Activated CD8-positive, alpha-beta T cell treated with anti-CD3 and anti-CD28 coated beads for 36 hours (primary cell): ENCODE data around the gene TGFBR2. TPM values are rescaled to one million over a fixed set of nuclear protein-coding genes. Genes with fewer than 3 reads are reported as not detected.
A peak's percentile ranks its signal among the peaks of the same experiment; 100 is the strongest.

Source experiments
- ATAC-seq: fragments of 200-7000 bp; cut with Tn5 transposase; one replicate; pipeline ENCODE4 v1.10.0; 2021; ENCODE audit warnings: mild to moderate bottlenecking, moderate library complexity
- CTCF ChIA-PET: fragments of 350-600 bp; sonication (Branson Sonifier 250); formaldehyde crosslinking; loops from one replicate; lab custom pipeline; 2021; ENCODE audit warnings: antibody characterized with exemption; lab: Charles Lee
- POLR2A ChIA-PET: fragments of 350-600 bp; sonication (Branson Sonifier 250); formaldehyde crosslinking; loops from one replicate; lab custom pipeline; 2021; ENCODE audit warnings: antibody characterized with exemption; lab: Charles Lee
- DNase-seq: peaks from one replicate; pipeline ENCODE4 v3.0.0-alpha.2; 2020
- H3K27ac Mint-ChIP-seq: one replicate; pipeline ENCODE4 v1.8.0; 2021; ENCODE audit warnings: mild to moderate bottlenecking, mixed read lengths
- H3K27me3 Mint-ChIP-seq: one replicate; pipeline ENCODE4 v1.8.0; 2021; ENCODE audit warnings: mixed read lengths
- H3K36me3 Mint-ChIP-seq: one replicate; pipeline ENCODE4 v1.8.0; 2021; ENCODE audit warnings: low read depth, mixed read lengths
- H3K4me1 Mint-ChIP-seq: one replicate; pipeline ENCODE4 v1.8.0; 2021; ENCODE audit warnings: low read depth, mixed read lengths
- H3K4me3 Mint-ChIP-seq: one replicate; pipeline ENCODE4 v1.8.0; 2021; ENCODE audit warnings: mild to moderate bottlenecking, moderate library complexity, mixed read lengths
- H3K9me3 Mint-ChIP-seq: one replicate; pipeline ENCODE4 v1.8.0; 2021; ENCODE audit warnings: mixed read lengths
- CTCF ChIP-seq: fragments of 200-600 bp; IDR thresholded peaks from one replicate; pipeline ENCODE4 v1.8.0; 2022; ENCODE audit warnings: antibody characterized with exemption, mild to moderate bottlenecking
- intact Hi-C: fragments of 100-400 bp; cut with micrococcal nuclease; formaldehyde crosslinking; loops from one replicate; pipeline ENCODE4 v1.10.0; 2022
- total RNA-seq, 2 experiments: library from RNA; stranded (reverse); gene quantifications; one replicate each; pipeline ENCODE4 v1.2.3, GENCODE V29; 2021

Gene TGFBR2
- total RNA-seq, 2 experiments from 2014 or later: 49.1 to 50.0 TPM

GRCh38 chr3:30670292-30670691 lies 63.9 kb downstream of the TGFBR2 start:
- H3K9me3 Mint-ChIP-seq: no peaks in the 10 kb centered on the region
- peaks cover 90% of the 10 kb centered on the region for H3K4me1 Mint-ChIP-seq
- DNase-seq (no peak), ATAC-seq (no peak)
- H3K27me3 Mint-ChIP-seq: no peaks in the 10 kb centered on the region
- ChIA-PET CTCF (interaction anchor here (1.4 kb wide), 1 partner anchor 81 kb away, joined by 4 read pairs; no protein-coding TSS in a partner anchor), POLR2A (interaction anchor here (1.6 to 1.9 kb wide), 2 partner anchors 10 to 12 kb away, joined by 5 read pairs; no protein-coding TSS in a partner anchor)
- peak overlapping the region; percentile 76 for H3K27ac Mint-ChIP-seq
- intact Hi-C loops: no loop called here
- H3K36me3 Mint-ChIP-seq: peaks cover 84% of the 10 kb centered on the region
- TF ChIP-seq CTCF: no peak
- no peak overlapping the region for H3K4me3 Mint-ChIP-seq

GRCh38 chr3:30671527-30672286 lies 65.3 kb downstream of the TGFBR2 start:
- POLR2A ChIA-PET: interaction anchor here (0.7 to 1.9 kb wide), 6 partner anchors 11 to 177 kb away, joined by 3 to 6 read pairs (median 5); partner anchors contain the start of gene TGFBR2
- DNase-seq (no peak), ATAC-seq (no peak)
- Mint-ChIP-seq H3K36me3 (peaks cover 90% of the 10 kb centered on the region), H3K4me3 (no peak overlapping the region), H3K9me3 (no peaks in the 10 kb centered on the region), H3K4me1 (peaks cover 90% of the 10 kb centered on the region), H3K27me3 (no peaks in the 10 kb centered on the region), H3K27ac (peak overlapping the region; percentile 82)
- intact Hi-C loops: no loop called here
- CTCF ChIA-PET: interaction anchor here (1.0 to 1.5 kb wide), 3 partner anchors 10 to 80 kb away, joined by 3 to 7 read pairs (median 4); no protein-coding TSS in a partner anchor
- TF ChIP-seq CTCF: no peak

GRCh38 chr3:30672287-30672735 lies 65.9 kb downstream of the TGFBR2 start:
- intact Hi-C loops: no loop called here
- Mint-ChIP-seq H3K27ac (peak overlapping the region; percentile 82), H3K9me3 (no peaks in the 10 kb centered on the region), H3K27me3 (no peaks in the 10 kb centered on the region), H3K36me3 (peaks cover 94% of the 10 kb centered on the region), H3K4me1 (peaks cover 91% of the 10 kb centered on the region), H3K4me3 (no peak overlapping the region)
- no peak for TF ChIP-seq CTCF
- ATAC-seq: no peak
- ChIA-PET POLR2A (interaction anchor here (1.1 to 1.9 kb wide), 3 partner anchors 14 to 177 kb away, joined by 5 to 6 read pairs (median 5); no protein-coding TSS in a partner anchor), CTCF (interaction anchor here (1.0 to 1.5 kb wide), 2 partner anchors 9 to 21 kb away, joined by 3 to 7 read pairs; no protein-coding TSS in a partner anchor)
- no peak for DNase-seq

- no peak for TF ChIP-seq CTCF
- H3K9me3 Mint-ChIP-seq: no peaks in the 10 kb centered on the region
- ChIA-PET POLR2A (no interaction called here), CTCF (no interaction called here)
- peak overlapping the region; percentile 82 for H3K27ac Mint-ChIP-seq
- DNase-seq (no peak), ATAC-seq (no peak)
- H3K27me3 Mint-ChIP-seq: no peaks in the 10 kb centered on the region
- H3K36me3 Mint-ChIP-seq: peaks cover 98% of the 10 kb centered on the region
- H3K4me3 Mint-ChIP-seq: no peak overlapping the region
- intact Hi-C loops: no loop called here
- peaks cover 94% of the 10 kb centered on the region for H3K4me1 Mint-ChIP-seq
These were observed 66.6 kb downstream of the TGFBR2 start for GRCh38 chr3:30672959-30673358.
